Lung (tissue), 12 donors: Measurements from ENCODE around the gene CDK9. TPM values are rescaled to one million over a fixed set of nuclear protein-coding genes. Genes with fewer than 3 reads are reported as not detected.

Experiments used
- ATAC-seq: fragments of 200-7000 bp; cut with Tn5 transposase; one replicate; pipeline ENCODE4 v1.9.1; 2020; ENCODE audit warnings: moderate number of reproducible peaks; ENCODE audit not compliant: insufficient read depth, low FRiP score
- DNase-seq, 3 donors: peaks; one replicate each; pipeline ENCODE4 v3.0.0-alpha.2; 2013 to 2017
- H3K27ac ChIP-seq, 2 donors: one replicate each; pipeline ENCODE4 v1.5.1; 2013; ENCODE audit warnings: mild to moderate bottlenecking in 2 of 2, moderate library complexity in 2 of 2, control low read depth in 1 of 2, inconsistent platforms in 1 of 2, low read depth in 1 of 2, low read length in 1 of 2
- H3K27me3 ChIP-seq, 3 donors: one replicate each; pipeline ENCODE4 v1.5.1; 2013; ENCODE audit warnings: low read length in 2 of 3; ENCODE audit not compliant: control insufficient read depth in 3 of 3, insufficient read depth in 3 of 3
- H3K36me3 ChIP-seq, 4 donors: one replicate each; pipeline ENCODE4 v1.5.1; 2013; ENCODE audit warnings: low read length in 4 of 4, mild to moderate bottlenecking in 1 of 4, moderate library complexity in 1 of 4; ENCODE audit not compliant: control insufficient read depth in 4 of 4, insufficient read depth in 4 of 4
- H3K4me1 ChIP-seq, 5 donors: one replicate each; pipeline ENCODE4 v1.5.1; 2013; ENCODE audit warnings: low read length in 5 of 5, mild to moderate bottlenecking in 2 of 5, moderate library complexity in 1 of 5; ENCODE audit not compliant: control insufficient read depth in 5 of 5, insufficient read depth in 5 of 5
- H3K4me3 ChIP-seq: one replicate; pipeline ENCODE4 v1.5.1; 2013; ENCODE audit warnings: mild to moderate bottlenecking, control low read depth, moderate library complexity
- H3K9ac ChIP-seq, 2 donors: one replicate each; pipeline ENCODE4 v1.5.1; 2013; ENCODE audit warnings: low read length in 2 of 2, control low read depth in 1 of 2; ENCODE audit not compliant: insufficient read depth in 1 of 2
- H3K9me3 ChIP-seq, 4 donors: one replicate each; pipeline ENCODE4 v1.5.1; 2013; ENCODE audit warnings: low read length in 3 of 4, mild to moderate bottlenecking in 1 of 4, moderate library complexity in 1 of 4; ENCODE audit not compliant: control insufficient read depth in 4 of 4, insufficient read depth in 3 of 4
- WGBS, 2 donors: extraction: QIAGEN DNeasy Blood & Tissue Kit; methylation state at CpG; one replicate each; pipeline ENCODE4 v1.1.7; 2013; 5-methylcytosine and 5-hydroxymethylcytosine counted together
- polyA plus RNA-seq, 2 donors: library from polyadenylated mRNA; stranded (reverse); fragments of 200-250 nt; gene quantifications; one replicate each; pipeline ENCODE4 v1.2.1, GENCODE V29; 2013
- total RNA-seq, 2 donors: library from RNA; depleted of rRNA in 1 of 2; stranded (reverse); fragments of >200 nt in 1 of 2; gene quantifications; one replicate each; pipeline ENCODE4 v1.2.1, GENCODE V29; 2014 to 2021
- TF ChIP-seq, protein P1 (sequence below): IDR thresholded peaks from 2 replicates; pipeline ENCODE4 v1.5.1; 2012; ENCODE audit warnings: mild to moderate bottlenecking; ENCODE audit errors: control extremely low read depth, extremely low read depth
- donor health status: control.
- donor health status: control.
- donor health status: Bipolar disorder and iron deficiency.
- donor health status: healthy.
- donor health status: DM: yes; HTN: yes; CAD: no.

Gene CDK9
- total and polyA plus RNA-seq, 4 donors = 53.9 to 97.9 (median 55.4) TPM

- Histone ChIP-seq H3K36me3 (peaks cover 0 to 28% (median 5%) of the 10 kb centered on the region in 4 donors), H3K4me1 (peaks cover 0 to 40% (median 12%) of the 10 kb centered on the region in 5 donors), H3K27ac (peak overlapping the region; percentile 56 to 77), H3K27me3 (no peaks in the 10 kb centered on the region), H3K9ac (peak overlapping the region in 1 of 2 donors; percentile 11), H3K4me3 (no peak overlapping the region), H3K9me3 (no peaks in the 10 kb centered on the region)
- ATAC-seq = no peak
- WGBS, 2 donors = 74 to 80% methylated on average over 6 of the region's 6 CpGs
- TF ChIP-seq, protein P1, sequence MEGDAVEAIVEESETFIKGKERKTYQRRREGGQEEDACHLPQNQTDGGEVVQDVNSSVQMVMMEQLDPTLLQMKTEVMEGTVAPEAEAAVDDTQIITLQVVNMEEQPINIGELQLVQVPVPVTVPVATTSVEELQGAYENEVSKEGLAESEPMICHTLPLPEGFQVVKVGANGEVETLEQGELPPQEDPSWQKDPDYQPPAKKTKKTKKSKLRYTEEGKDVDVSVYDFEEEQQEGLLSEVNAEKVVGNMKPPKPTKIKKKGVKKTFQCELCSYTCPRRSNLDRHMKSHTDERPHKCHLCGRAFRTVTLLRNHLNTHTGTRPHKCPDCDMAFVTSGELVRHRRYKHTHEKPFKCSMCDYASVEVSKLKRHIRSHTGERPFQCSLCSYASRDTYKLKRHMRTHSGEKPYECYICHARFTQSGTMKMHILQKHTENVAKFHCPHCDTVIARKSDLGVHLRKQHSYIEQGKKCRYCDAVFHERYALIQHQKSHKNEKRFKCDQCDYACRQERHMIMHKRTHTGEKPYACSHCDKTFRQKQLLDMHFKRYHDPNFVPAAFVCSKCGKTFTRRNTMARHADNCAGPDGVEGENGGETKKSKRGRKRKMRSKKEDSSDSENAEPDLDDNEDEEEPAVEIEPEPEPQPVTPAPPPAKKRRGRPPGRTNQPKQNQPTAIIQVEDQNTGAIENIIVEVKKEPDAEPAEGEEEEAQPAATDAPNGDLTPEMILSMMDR = no peak
- no peak for DNase-seq
Measured at GRCh38 chr9:127829205-127829906, 43.5 kb downstream of the CDK9 start.

GRCh38 chr9:127832248-127832647 is 46.4 kb downstream of the CDK9 start:
- Histone ChIP-seq H3K27ac (no peak overlapping the region), H3K4me1 (peaks cover 6 to 42% (median 25%) of the 10 kb centered on the region in 5 donors), H3K36me3 (peaks cover 0 to 6% (median 2%) of the 10 kb centered on the region in 4 donors), H3K4me3 (no peak overlapping the region), H3K9me3 (no peaks in the 10 kb centered on the region), H3K27me3 (no peaks in the 10 kb centered on the region), H3K9ac (no peak overlapping the region)
- WGBS, 2 donors = 45 to 62% methylated on average over 7 of the region's 7 CpGs
- ATAC-seq = no peak
- TF ChIP-seq, protein P1 = no peak
- no peak for DNase-seq

GRCh38 chr9:127833555-127833954 is 47.7 kb downstream of the CDK9 start:
- H3K4me3 ChIP-seq = no peak overlapping the region
- peaks cover 0 to 6% (median 2%) of the 10 kb centered on the region in 4 donors for H3K36me3 ChIP-seq
- TF ChIP-seq, protein P1 = no peak
- H3K27me3 ChIP-seq = no peaks in the 10 kb centered on the region
- H3K4me1 ChIP-seq = peaks cover 16 to 43% (median 30%) of the 10 kb centered on the region in 5 donors
- DNase-seq (peak in 2 of 3 donors; percentile 68 to 70), ATAC-seq (no peak)
- no peaks in the 10 kb centered on the region for H3K9me3 ChIP-seq
- WGBS, 2 donors = 10 to 30% methylated on average over 1 of the region's 1 CpG
- peak overlapping the region in 1 of 2 donors; percentile 59 for H3K27ac ChIP-seq
- H3K9ac ChIP-seq = no peak overlapping the region
